ENCODE results near the gene SPNS2.

SPNS2 gene

DNA sequence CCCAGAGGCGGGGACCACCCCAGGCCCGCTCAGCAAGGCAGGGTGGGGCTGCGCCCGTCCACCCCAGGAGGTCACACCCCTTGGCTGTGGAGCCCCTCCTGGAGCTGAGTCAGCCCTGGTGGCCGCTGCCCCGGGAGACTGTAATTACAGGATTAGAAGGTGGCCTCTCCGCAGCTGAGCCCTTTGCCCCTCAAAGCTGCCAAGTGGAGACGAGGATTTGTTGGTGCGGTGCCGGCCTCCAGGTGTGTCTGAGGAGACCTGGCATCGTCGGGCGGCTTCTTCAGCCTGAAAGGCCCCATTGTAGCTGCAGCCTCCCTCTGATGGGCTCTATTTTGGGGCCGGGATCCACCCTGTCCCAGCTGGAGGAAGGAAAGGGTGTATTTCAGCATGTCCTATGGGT, 22.7 kb upstream of the SPNS2 start:
- Histone ChIP-seq H3K27me3 (ENCODE audit: low read depth) (no peaks in the 10 kb centered on the region), H3K36me3 (replicated peaks) (no peaks in the 10 kb centered on the region), H3K4me3 (no peak overlapping the region), H3K9me3 (no peaks in the 10 kb centered on the region), H3K4me1 (no peaks in the 10 kb centered on the region)
- in situ Hi-C loops (cut with MboI; ENCODE audit: low sequenced_read_pairs): no loop called here
- no peak for DNase-seq (ENCODE audit: low spot score in 2 of 2)

DNA sequence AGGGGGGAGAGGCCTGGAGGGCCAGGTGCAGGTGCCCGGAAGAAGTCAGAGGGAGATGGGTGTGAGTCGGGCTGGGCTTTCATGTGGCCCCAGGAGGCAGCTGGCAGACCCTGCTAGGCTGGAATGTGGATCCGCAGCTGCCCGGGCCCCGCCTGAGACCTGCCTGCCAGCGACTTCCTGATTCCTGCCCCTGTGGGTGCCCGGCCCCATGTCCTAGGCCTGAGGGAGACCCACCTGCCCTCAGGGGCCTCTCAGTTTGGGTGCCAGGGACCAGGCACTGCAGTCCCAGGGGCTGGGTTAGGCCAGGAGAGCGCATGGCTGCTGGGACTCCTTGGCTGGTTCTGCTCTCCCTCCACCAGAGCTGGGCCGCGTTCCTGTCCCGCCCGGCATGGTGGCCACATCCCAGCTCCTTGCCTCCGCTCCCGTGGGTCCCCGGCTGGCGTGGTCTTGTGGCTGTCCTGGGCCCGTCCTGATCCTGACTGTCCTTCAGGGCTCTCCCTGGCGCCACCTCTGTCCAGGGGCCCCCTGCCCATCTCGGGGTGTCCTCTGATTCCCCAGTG, 22.1 kb upstream of the SPNS2 start:
- Histone ChIP-seq H3K36me3 (replicated peaks) (no peaks in the 10 kb centered on the region), H3K4me1 (no peaks in the 10 kb centered on the region), H3K9me3 (no peaks in the 10 kb centered on the region), H3K4me3 (no peak overlapping the region), H3K27me3 (ENCODE audit: low read depth) (no peaks in the 10 kb centered on the region)
- DNase-seq (ENCODE audit: low spot score in 2 of 2): no peak
- in situ Hi-C loops (cut with MboI; ENCODE audit: low sequenced_read_pairs): no loop called here

DNA sequence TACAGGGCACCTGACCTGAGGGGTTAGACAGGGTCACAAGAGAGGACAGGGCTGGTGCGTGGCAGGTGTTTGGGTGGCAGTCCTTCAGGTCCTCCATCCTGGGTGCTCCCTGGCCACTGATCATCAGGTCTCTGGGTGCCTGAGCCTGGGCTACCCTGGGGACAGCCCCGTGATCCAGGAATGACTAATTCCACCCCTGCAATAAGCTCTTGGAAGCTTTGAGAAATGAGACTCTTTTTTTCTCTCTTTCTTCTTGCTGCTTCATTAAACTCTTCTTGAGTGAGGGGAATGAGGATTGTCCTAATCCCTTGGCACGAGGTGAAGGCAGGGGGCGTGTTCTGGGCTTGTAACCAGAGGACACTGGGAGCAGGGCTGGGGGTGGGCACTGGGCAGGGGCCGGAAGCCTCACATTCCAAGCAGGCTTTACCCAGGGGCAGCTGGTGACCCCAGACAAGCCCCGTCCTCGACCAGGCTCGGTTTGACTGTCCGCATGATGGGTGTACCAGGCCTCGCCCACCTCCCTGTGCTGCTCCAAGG, 21.4 kb upstream of the SPNS2 start:
- no peak for DNase-seq (ENCODE audit: low spot score in 2 of 2)
- no peak overlapping the region for H3K4me3 ChIP-seq
- no peaks in the 10 kb centered on the region for H3K4me1 ChIP-seq
- H3K9me3 ChIP-seq: no peaks in the 10 kb centered on the region
- in situ Hi-C loops (cut with MboI; ENCODE audit: low sequenced_read_pairs): no loop called here
- H3K36me3 ChIP-seq (replicated peaks): no peaks in the 10 kb centered on the region
- no peaks in the 10 kb centered on the region for H3K27me3 ChIP-seq (ENCODE audit: low read depth)

DNA sequence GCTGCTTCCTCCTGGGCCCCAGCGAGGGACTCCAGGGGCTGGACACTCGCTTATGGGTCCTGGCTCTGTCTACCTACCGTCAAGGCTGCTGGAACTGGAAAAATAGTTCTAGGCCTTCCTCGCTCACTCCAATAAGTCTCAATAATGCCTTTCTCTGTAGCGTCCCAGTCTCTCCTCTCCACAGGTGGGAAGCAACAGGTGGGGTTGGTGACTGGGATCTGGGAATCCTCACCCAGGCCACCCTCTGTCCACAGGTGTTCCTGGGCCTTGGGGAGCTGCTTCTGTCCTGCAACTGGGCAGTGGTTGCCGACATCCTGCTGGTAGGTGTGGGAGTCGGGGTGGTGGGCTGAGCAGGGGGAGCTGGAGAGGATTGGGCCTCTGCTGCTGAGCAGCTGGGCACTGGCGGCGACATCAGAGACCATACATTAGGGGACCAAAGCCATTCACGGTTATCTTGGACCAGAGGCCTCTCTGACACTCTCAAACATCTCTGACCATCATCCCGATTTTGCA, 20.3 kb upstream of the SPNS2 start:
- H3K4me1 ChIP-seq: no peaks in the 10 kb centered on the region
- DNase-seq (ENCODE audit: low spot score in 2 of 2): no peak
- no peaks in the 10 kb centered on the region for H3K27me3 ChIP-seq (ENCODE audit: low read depth)
- H3K36me3 ChIP-seq (replicated peaks): no peaks in the 10 kb centered on the region
- no peaks in the 10 kb centered on the region for H3K9me3 ChIP-seq
- no peak overlapping the region for H3K4me3 ChIP-seq
- in situ Hi-C loops (cut with MboI; ENCODE audit: low sequenced_read_pairs): no loop called here

DNA sequence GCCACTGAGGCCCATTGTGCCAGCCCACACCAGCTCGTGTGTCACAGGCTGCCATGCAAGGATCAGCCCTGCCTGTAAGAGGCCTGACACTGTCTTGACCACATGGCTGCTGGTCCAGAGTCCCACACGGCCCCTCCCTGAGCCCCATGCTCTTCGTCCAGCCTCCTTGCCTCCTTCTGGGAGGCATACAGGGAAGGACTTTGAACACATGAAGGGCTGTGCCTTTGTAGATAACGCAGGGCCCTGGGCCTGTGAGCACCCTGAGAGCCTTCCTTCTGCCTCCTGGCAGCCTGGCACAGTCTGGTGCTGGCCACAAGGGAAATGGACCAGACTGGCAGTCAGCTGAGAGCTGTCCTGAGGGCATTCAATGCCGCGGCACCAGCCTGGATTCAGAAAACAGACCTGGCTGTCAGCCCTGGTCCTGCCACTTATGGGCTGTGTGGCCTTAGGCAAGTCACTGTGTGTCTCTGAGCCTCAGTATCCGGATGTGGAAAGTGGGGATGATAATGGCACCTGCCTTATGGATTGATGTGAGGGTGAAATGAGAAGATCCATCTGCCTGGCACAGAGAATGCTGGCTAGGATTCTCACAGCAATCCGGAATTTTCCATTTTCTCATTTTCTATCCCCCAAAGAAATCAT, 19.2 kb upstream of the SPNS2 start:
- Histone ChIP-seq H3K36me3 (replicated peaks) (no peaks in the 10 kb centered on the region), H3K9me3 (no peaks in the 10 kb centered on the region), H3K4me1 (no peaks in the 10 kb centered on the region), H3K27me3 (ENCODE audit: low read depth) (no peaks in the 10 kb centered on the region), H3K4me3 (no peak overlapping the region)
- no peak for DNase-seq (ENCODE audit: low spot score in 2 of 2)
- in situ Hi-C loops (cut with MboI; ENCODE audit: low sequenced_read_pairs): no loop called here

DNA sequence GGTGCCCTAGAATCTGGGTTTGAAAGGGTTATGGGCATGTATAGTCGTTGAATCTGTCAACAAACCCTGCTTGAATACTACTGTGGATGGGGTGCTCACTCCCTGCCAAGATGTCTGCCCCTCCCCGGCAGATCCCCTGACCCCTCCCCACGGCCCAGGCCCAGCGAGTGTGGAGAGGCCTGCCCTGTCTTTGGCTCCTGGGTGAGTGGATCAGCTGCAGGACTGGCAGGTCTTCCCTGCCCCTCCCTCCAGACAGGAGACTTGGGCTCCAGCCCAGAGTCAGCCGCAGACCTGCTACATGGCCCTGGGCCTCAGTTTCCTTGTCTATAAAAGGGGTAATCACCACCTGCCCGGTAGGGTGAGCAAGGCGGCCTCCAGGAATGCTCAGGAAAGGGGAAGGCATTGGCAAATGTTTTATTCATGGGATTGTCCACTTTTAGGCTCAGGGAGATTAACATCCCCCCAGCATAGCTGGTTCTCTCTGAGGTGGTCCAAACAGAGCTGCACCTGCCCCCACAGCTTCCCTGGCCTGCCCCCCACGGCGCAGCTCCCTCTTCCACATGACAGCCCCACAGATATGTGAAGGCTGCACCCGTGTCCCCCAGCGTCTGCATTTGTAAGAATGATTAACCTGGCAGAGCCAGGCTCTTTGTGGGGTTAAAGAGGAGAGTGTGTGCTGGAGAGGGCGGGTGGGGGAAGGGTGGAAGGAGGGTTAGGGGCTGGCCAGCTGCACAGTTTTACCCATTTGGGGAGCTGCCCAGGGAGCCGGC, 18.5 kb upstream of the SPNS2 start:
- no peaks in the 10 kb centered on the region for H3K9me3 ChIP-seq
- H3K4me3 ChIP-seq: no peak overlapping the region
- no peaks in the 10 kb centered on the region for H3K4me1 ChIP-seq
- no peak for DNase-seq (ENCODE audit: low spot score in 2 of 2)
- no peaks in the 10 kb centered on the region for H3K27me3 ChIP-seq (ENCODE audit: low read depth)
- in situ Hi-C loops (cut with MboI; ENCODE audit: low sequenced_read_pairs): no loop called here
- H3K36me3 ChIP-seq (replicated peaks): no peaks in the 10 kb centered on the region

DNA sequence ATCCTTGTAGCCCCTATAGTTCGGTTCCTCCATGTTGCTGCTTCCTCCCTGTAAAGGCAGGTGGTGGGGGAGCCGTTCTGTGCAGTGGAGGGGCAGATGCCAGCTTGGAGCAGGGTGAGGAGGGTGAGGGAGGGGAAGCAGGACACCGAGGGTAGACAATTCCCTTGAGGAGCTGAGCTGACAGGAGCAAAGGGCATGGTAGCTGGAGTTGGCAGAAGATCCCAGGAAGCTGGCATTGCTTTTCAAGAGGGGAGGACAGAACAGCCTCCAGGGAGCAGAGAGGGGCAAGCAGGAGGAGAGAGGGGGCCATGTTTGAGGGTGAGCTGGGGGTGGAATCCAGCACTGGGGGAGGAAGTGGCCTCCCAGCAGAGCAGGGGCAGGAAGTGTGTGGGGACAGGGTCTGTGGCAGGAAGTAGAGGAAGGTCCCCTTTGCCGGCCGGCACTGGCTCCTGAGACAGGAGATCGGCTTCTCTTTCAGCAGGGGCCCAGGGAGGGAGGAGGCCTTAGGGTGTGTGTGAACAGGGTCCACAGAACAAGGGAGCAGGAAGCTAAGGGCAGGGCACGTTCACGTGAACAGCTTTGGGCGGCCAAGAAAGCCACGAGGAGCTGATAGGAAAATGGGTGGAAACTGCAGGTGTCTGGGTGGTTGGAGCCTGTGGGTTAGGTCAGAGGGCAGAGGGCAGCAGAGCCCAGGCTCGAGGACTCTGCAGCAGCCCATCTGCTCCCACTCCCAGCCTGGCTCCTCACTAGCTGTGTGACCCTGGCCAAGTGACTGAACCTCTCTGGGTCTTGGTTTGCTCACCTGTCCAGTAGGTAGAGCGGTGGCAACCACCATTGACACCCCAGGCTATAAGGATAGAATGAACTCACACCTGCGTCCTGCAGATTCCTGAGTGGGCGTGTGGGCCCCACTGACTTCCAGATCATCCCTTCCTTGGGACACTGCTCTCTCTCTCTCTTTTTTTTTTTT, 17.5 kb upstream of the SPNS2 start:
- no peaks in the 10 kb centered on the region for H3K9me3 ChIP-seq
- no peaks in the 10 kb centered on the region for H3K27me3 ChIP-seq (ENCODE audit: low read depth)
- in situ Hi-C loops (cut with MboI; ENCODE audit: low sequenced_read_pairs): no loop called here
- no peaks in the 10 kb centered on the region for H3K4me1 ChIP-seq
- H3K4me3 ChIP-seq: no peak overlapping the region
- H3K36me3 ChIP-seq (replicated peaks): no peaks in the 10 kb centered on the region
- DNase-seq (ENCODE audit: low spot score in 2 of 2): no peak

DNA sequence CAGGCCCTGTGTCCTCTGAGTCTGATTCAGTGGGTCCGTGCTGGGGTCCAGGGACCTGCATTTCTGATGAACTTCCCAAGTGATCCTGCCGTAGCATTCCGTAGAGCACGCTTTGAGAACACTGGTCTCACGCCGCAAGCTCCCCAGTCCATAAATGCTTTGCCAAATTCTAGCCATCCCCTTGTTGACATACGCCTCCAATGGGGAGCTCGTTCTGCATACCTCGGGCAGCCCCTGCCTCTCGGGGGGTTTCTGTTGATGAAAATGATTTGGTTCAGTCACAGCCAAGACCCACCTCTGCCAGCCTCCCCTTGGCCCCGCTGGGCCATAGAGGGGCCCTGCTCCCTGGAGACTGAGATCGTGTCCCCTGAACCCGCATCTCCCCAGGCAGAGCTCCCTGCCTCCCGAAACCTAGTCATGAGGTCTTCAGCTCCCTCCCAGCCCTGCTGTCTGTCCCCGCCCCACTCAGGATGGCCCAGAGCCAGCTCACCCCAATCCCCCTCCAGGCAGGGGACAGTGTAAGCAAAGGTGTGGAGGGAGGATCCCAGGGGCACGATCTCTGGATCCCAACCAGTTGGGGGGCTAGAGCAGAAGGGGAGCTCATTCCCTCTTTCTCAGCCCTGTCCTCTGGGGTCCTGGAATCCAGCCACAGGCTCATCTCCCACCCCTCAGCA, 16.2 kb upstream of the SPNS2 start:
- no peaks in the 10 kb centered on the region for H3K36me3 ChIP-seq (replicated peaks)
- H3K9me3 ChIP-seq: no peaks in the 10 kb centered on the region
- in situ Hi-C loops (cut with MboI; ENCODE audit: low sequenced_read_pairs): no loop called here
- DNase-seq (ENCODE audit: low spot score in 2 of 2): no peak
- no peak overlapping the region for H3K4me3 ChIP-seq
- no peaks in the 10 kb centered on the region for H3K4me1 ChIP-seq
- H3K27me3 ChIP-seq (ENCODE audit: low read depth): no peaks in the 10 kb centered on the region

DNA sequence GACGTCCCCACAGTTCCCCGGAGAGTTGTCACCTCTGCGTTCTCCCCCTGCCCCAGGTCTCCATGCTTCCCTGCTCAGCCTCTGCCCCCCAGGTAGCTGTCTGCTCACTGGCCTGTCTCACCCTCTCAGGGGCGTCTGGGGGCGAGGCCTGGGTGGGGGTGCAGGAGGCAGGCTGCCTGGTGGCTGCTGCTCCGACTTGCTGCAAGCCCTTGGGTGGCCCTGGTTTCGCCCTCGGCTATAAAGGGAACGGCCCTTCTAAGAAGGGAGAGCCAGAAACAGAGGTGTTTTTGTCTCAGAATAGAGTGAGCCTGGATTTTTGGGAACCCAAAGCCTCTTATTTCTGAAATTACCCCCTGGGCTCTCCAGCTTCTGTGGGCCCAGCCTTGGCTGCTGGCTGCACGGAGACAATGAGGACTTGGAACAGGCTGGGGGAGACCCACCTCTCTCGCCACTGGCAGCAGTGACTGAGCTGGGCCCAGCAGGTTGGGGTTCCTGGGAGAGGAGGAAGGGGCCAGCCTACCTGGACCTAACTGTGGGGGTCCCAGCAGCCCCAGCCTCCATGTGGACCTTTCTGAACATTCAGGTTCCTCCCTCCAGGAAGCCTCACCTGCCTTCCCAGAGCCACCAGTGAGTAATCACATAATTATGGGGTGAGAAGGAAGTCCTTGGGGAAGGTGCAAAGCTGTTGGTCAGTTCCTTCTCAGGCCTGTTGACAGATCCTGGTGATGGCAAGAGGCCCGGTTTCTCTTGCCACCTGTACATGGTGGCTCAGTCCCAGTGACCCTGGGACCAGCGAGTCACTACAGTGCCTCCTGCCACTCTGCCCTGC, 15.5 kb upstream of the SPNS2 start:
- Histone ChIP-seq H3K9me3 (no peaks in the 10 kb centered on the region), H3K4me3 (no peak overlapping the region), H3K27me3 (ENCODE audit: low read depth) (no peaks in the 10 kb centered on the region), H3K36me3 (replicated peaks) (no peaks in the 10 kb centered on the region), H3K4me1 (no peaks in the 10 kb centered on the region)
- in situ Hi-C loops (cut with MboI; ENCODE audit: low sequenced_read_pairs): no loop called here
- no peak for DNase-seq (ENCODE audit: low spot score in 2 of 2)

DNA sequence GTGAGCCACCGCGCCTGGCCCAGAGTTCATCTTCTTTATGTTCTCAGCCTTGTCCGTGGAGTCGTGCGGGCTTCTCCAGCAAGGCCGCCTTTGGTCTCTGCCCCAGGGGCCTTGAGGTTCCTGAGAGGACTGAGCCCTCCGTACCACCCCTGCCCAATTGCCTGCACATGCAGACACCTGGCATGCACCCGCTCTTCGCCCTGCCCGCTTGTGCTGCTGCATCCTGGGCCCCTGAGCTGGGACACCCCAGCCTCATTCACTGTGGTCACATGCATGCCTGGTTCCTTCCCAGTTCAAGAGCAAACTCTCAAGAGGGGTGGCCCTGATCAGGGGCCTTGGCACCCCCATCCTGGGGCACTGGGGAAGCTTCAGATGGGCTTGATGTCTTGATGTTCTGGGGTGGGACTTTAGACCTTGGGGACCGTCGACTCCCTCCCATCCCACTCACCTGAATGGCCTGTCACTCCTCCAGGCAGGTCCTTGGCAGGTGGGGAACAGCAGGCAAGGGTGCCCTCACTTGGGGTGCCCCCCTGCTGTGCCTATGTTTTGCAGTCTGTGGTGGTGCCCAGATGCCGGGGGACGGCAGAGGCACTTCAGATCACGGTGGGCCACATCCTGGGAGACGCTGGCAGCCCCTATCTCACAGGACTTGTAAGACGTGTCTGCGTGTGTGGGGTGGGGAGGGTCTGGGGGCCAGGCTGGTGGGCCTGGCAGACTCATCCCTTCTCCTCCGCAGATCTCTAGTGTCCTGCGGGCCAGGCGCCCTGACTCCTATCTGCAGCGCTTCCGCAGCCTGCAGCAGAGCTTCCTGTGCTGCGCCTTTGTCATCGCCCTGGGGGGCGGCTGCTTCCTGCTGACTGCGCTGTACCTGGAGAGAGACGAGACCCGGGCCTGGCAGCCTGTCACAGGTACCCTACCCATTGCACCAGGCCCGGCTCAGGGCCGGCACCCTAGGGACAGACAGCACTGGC, 12.7 kb upstream of the SPNS2 start:
- Histone ChIP-seq H3K4me3 (no peak overlapping the region), H3K36me3 (replicated peaks) (no peaks in the 10 kb centered on the region), H3K4me1 (no peaks in the 10 kb centered on the region), H3K9me3 (no peaks in the 10 kb centered on the region), H3K27me3 (ENCODE audit: low read depth) (no peaks in the 10 kb centered on the region)
- no peak for DNase-seq (ENCODE audit: low spot score in 2 of 2)
- in situ Hi-C loops (cut with MboI; ENCODE audit: low sequenced_read_pairs): no loop called here

DNA sequence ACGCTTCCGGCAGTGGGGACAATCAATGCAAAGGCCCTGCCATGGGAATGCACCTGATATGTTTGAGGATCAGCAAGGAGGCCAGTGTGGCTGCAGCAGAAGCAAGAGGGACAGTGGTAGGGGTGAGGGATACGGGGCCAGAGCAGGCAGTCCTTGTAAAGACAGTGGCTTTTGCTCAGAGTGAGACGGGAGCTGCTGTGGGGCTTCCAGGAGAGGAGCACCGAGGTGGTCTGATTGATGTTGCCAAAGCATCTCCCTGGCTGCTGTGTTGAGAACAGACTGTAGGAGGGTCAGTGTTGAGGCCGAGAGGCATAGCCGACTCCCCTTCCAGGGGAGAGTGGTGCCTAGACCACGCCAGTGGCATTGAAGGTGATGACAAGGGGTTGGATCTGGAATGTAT, 11.4 kb upstream of the SPNS2 start:
- no peaks in the 10 kb centered on the region for H3K9me3 ChIP-seq
- DNase-seq (ENCODE audit: low spot score in 2 of 2): no peak
- no peaks in the 10 kb centered on the region for H3K27me3 ChIP-seq (ENCODE audit: low read depth)
- no peaks in the 10 kb centered on the region for H3K36me3 ChIP-seq (replicated peaks)
- H3K4me3 ChIP-seq: no peak overlapping the region
- no peaks in the 10 kb centered on the region for H3K4me1 ChIP-seq
- in situ Hi-C loops (cut with MboI; ENCODE audit: low sequenced_read_pairs): no loop called here

Data from HAP-1 (cell line).